H9 (cell line): ENCODE measurements around the gene DTNBP1. TPM values are rescaled to one million over a fixed set of nuclear protein-coding genes. Genes with fewer than 3 reads are reported as not detected.

Experiments
- DNase-seq: peaks from one replicate; pipeline ENCODE4 v3.0.0-alpha.2; 2017
- H2AFZ ChIP-seq: one replicate; pipeline ENCODE4 v1.6.1; 2013; ENCODE audit warnings: mild to moderate bottlenecking, low read length, control low read depth, moderate library complexity
- H2AK5ac ChIP-seq: 2 replicates; pipeline ENCODE4 v1.6.1; 2013; ENCODE audit warnings: low read length, control low read depth, mixed read lengths; ENCODE audit not compliant: insufficient read length
- H2BK120ac ChIP-seq: one replicate; pipeline ENCODE4 v1.6.1; 2013; ENCODE audit warnings: low read depth, mild to moderate bottlenecking, low read length, control low read depth, inconsistent platforms; ENCODE audit not compliant: poor library complexity, severe bottlenecking
- H2BK12ac ChIP-seq: 2 replicates; pipeline ENCODE4 v1.6.1; 2013; ENCODE audit warnings: low read length, control low read depth, mixed read lengths, low read depth; ENCODE audit not compliant: insufficient read length
- H2BK15ac ChIP-seq: 2 replicates; pipeline ENCODE4 v1.6.1; 2013; ENCODE audit warnings: low read depth, low read length, control low read depth
- H2BK20ac ChIP-seq: one replicate; pipeline ENCODE4 v1.6.1; 2013; ENCODE audit warnings: low read depth, mild to moderate bottlenecking, low read length, control low read depth, inconsistent platforms; ENCODE audit not compliant: poor library complexity, severe bottlenecking
- H2BK5ac ChIP-seq: 2 replicates; pipeline ENCODE4 v1.6.1; 2013; ENCODE audit warnings: low read length, control low read depth, mixed read lengths; ENCODE audit not compliant: insufficient read length
- H3K14ac ChIP-seq: 2 replicates; pipeline ENCODE4 v1.6.1; 2013; ENCODE audit warnings: low read length, control low read depth; ENCODE audit not compliant: insufficient read depth
- H3K18ac ChIP-seq: 2 replicates; pipeline ENCODE4 v1.6.1; 2013; ENCODE audit warnings: low read depth, mild to moderate bottlenecking, mixed read lengths, low read length, control low read depth; ENCODE audit not compliant: insufficient read length
- H3K23ac ChIP-seq: 2 replicates; pipeline ENCODE4 v1.6.1; 2013; ENCODE audit warnings: low read length, control low read depth, mixed read lengths, low read depth; ENCODE audit not compliant: insufficient read length
- H3K23me2 ChIP-seq: 2 replicates; pipeline ENCODE4 v1.6.1; 2013; ENCODE audit warnings: low read depth, mild to moderate bottlenecking, mixed read lengths, low read length, control low read depth; ENCODE audit not compliant: insufficient read length, poor library complexity, severe bottlenecking
- H3K27ac ChIP-seq: 2 replicates; pipeline ENCODE4 v1.5.1; 2013; ENCODE audit warnings: low read length, control low read depth, mixed read lengths, low read depth; ENCODE audit not compliant: insufficient read length
- H3K27me3 ChIP-seq: 2 replicates; pipeline ENCODE4 v1.6.1; 2013; ENCODE audit warnings: low read length, control low read depth, inconsistent platforms; ENCODE audit not compliant: insufficient read depth
- H3K4ac ChIP-seq: 2 replicates; pipeline ENCODE4 v1.6.1; 2013; ENCODE audit warnings: low read depth, mild to moderate bottlenecking, control low read depth, inconsistent platforms, low read length, moderate library complexity
- H3K4me1 ChIP-seq: 2 replicates; pipeline ENCODE4 v1.6.1; 2013; ENCODE audit warnings: low read length, control low read depth, inconsistent platforms; ENCODE audit not compliant: insufficient read depth
- H3K4me2 ChIP-seq: 2 replicates; pipeline ENCODE4 v1.6.1; 2013; ENCODE audit warnings: low read length, control low read depth, mixed read lengths; ENCODE audit not compliant: insufficient read length, insufficient read depth
- H3K56ac ChIP-seq: 2 replicates; pipeline ENCODE4 v1.6.1; 2013; ENCODE audit warnings: low read depth, mild to moderate bottlenecking, mixed read lengths, low read length, control low read depth; ENCODE audit not compliant: insufficient read length
- H3K79me1 ChIP-seq: 2 replicates; pipeline ENCODE4 v1.6.1; 2013; ENCODE audit warnings: low read depth, mild to moderate bottlenecking, moderate library complexity, low read length, control low read depth, inconsistent platforms; ENCODE audit not compliant: insufficient read depth, poor library complexity, severe bottlenecking
- H3K79me2 ChIP-seq: 2 replicates; pipeline ENCODE4 v1.6.1; 2013; ENCODE audit warnings: low read length, control low read depth, inconsistent platforms; ENCODE audit not compliant: insufficient read depth
- H3K9ac ChIP-seq: 2 replicates; pipeline ENCODE4 v1.6.1; 2013; ENCODE audit warnings: low read length, control low read depth, mixed read lengths; ENCODE audit not compliant: insufficient read length; ENCODE audit errors: extremely low read depth
- H3K9me3 ChIP-seq: one replicate; pipeline ENCODE4 v1.6.1; 2013; ENCODE audit warnings: low read depth, low read length, inconsistent platforms; ENCODE audit not compliant: control insufficient read depth
- H3T11ph ChIP-seq: one replicate; pipeline ENCODE4 v1.6.1; 2013; ENCODE audit warnings: mild to moderate bottlenecking, low read length, control low read depth, inconsistent platforms
- H4K20me1 ChIP-seq: one replicate; pipeline ENCODE4 v1.6.1; 2013; ENCODE audit not compliant: control insufficient read depth, insufficient read length, insufficient read depth
- H4K5ac ChIP-seq: 2 replicates; pipeline ENCODE4 v1.6.1; 2013; ENCODE audit warnings: low read depth, mild to moderate bottlenecking, mixed read lengths, low read length, control low read depth; ENCODE audit not compliant: insufficient read length
- H4K8ac ChIP-seq: replicated peaks from 2 replicates; pipeline ENCODE4 v1.6.1; 2013; ENCODE audit warnings: low read length, control low read depth, mixed read lengths, low read depth; ENCODE audit not compliant: insufficient read length
- H4K91ac ChIP-seq: 2 replicates; pipeline ENCODE4 v1.6.1; 2013; ENCODE audit warnings: low read depth, mild to moderate bottlenecking, moderate library complexity, mixed read lengths, low read length, control low read depth; ENCODE audit not compliant: insufficient read length
- H3K27ac Mint-ChIP-seq, 3 experiments: 2 replicates in 2 of 3; 3 replicates in 1 of 3; pipeline ENCODE4 v1.8.0; 2020 to 2021; ENCODE audit warnings: mixed read lengths in 3 of 3, mild to moderate bottlenecking in 1 of 3, moderate library complexity in 1 of 3
- H3K27me3 Mint-ChIP-seq: 2 replicates; pipeline ENCODE4 v1.8.0; 2021; ENCODE audit warnings: low read depth, mild to moderate bottlenecking, moderate library complexity, mixed read lengths
- H3K36me3 Mint-ChIP-seq, 3 experiments: 2 replicates in 2 of 3; 3 replicates in 1 of 3; pipeline ENCODE4 v1.8.0; 2020 to 2021; ENCODE audit warnings: low read depth in 3 of 3, mixed read lengths in 3 of 3; ENCODE audit not compliant: insufficient read depth in 1 of 3
- H3K4me1 Mint-ChIP-seq, 2 experiments: 2 replicates each; pipeline ENCODE4 v1.8.0; 2020; ENCODE audit warnings: mixed read lengths in 2 of 2
- H3K4me3 Mint-ChIP-seq, 2 experiments: 2 replicates in 1 of 2; 3 replicates in 1 of 2; pipeline ENCODE4 v1.8.0; 2020 to 2021; ENCODE audit warnings: mild to moderate bottlenecking in 2 of 2, mixed read lengths in 2 of 2, moderate library complexity in 1 of 2
- H3K9me3 Mint-ChIP-seq, 2 experiments: 2 replicates in 1 of 2; 3 replicates in 1 of 2; pipeline ENCODE4 v1.8.0; 2020; ENCODE audit warnings: mild to moderate bottlenecking in 2 of 2, mixed read lengths in 2 of 2, moderate library complexity in 1 of 2
- CTCF ChIP-seq: fragments of 200-600 bp; sonication (generic); conservative IDR thresholded peaks from 3 replicates; pipeline ENCODE4 v1.8.0; 2021; ENCODE audit warnings: antibody characterized with exemption, mild to moderate bottlenecking
- WGBS: extraction: QIAGEN DNeasy Blood & Tissue Kit; methylation state at CpG from one replicate; pipeline ENCODE4 v1.1.7; 2013; ENCODE audit warnings: missing lambda C conversion rate, low lambda C conversion rate, mixed read lengths; ENCODE audit not compliant: insufficient read length; ENCODE audit errors: extremely low coverage; 5-methylcytosine and 5-hydroxymethylcytosine counted together
- total RNA-seq: library from RNA; stranded (reverse); gene quantifications from 2 replicates; pipeline ENCODE4 v1.2.1, GENCODE V29; 2021

The DTNBP1 gene
- total RNA-seq, 1 experiment from 2014 or later = 12.9 TPM

- H3K9me3 ChIP-seq = no peaks in the 10 kb centered on the region
- no peak overlapping the region for H4K91ac ChIP-seq
- no peaks in the 10 kb centered on the region for H3K23me2 ChIP-seq
- Mint-ChIP-seq H3K36me3 (peaks cover 78 to 98% (median 94%) of the 10 kb centered on the region in 3 experiments), H3K4me1 (no peaks in the 10 kb centered on the region; a peak in 1 of 4 replicates), H3K27ac (peak overlapping the region; percentile 65 to 94 (median 79); a peak in 5 of 7 replicates), H3K9me3 (no peaks in the 10 kb centered on the region), H3K27me3 (no peaks in the 10 kb centered on the region; the same call in 1 of the 2 replicates), H3K4me3 (no peak overlapping the region; a peak in 1 of 5 replicates)
- no peak overlapping the region for H3K9ac ChIP-seq
- H3K18ac ChIP-seq = no peak overlapping the region
- H4K8ac ChIP-seq = no peak overlapping the region
- H2BK15ac ChIP-seq = no peak overlapping the region
- H3K56ac ChIP-seq = no peak overlapping the region
- no peak overlapping the region for H2AFZ ChIP-seq
- H3K27me3 ChIP-seq = no peaks in the 10 kb centered on the region
- no peaks in the 10 kb centered on the region for H3K79me1 ChIP-seq
- no peak overlapping the region for H3K14ac ChIP-seq
- no peak overlapping the region for H2BK5ac ChIP-seq
- no peak overlapping the region for H4K5ac ChIP-seq
- no peak overlapping the region for H2BK20ac ChIP-seq
- H2BK120ac ChIP-seq = no peak overlapping the region
- no peak for DNase-seq
- H3K23ac ChIP-seq = no peak overlapping the region
- TF ChIP-seq CTCF = no peak
- H4K20me1 ChIP-seq = no peaks in the 10 kb centered on the region
- H3K4me2 ChIP-seq = no peak overlapping the region
- H3T11ph ChIP-seq = no peak overlapping the region
- H2BK12ac ChIP-seq = no peak overlapping the region
- no peak overlapping the region for H3K4ac ChIP-seq
- H2AK5ac ChIP-seq = no peak overlapping the region
- H3K79me2 ChIP-seq = no peaks in the 10 kb centered on the region
- WGBS = no CpG with 5 or more reads among the region's 6 CpGs
- no peaks in the 10 kb centered on the region for H3K4me1 ChIP-seq
- no peak overlapping the region for H3K27ac ChIP-seq
Measured at GRCh38 chr6:15515226-15515625, 147.6 kb downstream of the DTNBP1 start.
